GM21576 (cell line): ENCODE measurements around the gene OR2F2.

Experiments used
- ATAC-seq: cut with Tn5 transposase; IDR thresholded peaks from one replicate; pipeline ENCODE4 v1.9.1; 2021; ENCODE audit warnings: mild to moderate bottlenecking, moderate library complexity; ENCODE audit not compliant: unreplicated experiment

OR2F2 gene

DNA sequence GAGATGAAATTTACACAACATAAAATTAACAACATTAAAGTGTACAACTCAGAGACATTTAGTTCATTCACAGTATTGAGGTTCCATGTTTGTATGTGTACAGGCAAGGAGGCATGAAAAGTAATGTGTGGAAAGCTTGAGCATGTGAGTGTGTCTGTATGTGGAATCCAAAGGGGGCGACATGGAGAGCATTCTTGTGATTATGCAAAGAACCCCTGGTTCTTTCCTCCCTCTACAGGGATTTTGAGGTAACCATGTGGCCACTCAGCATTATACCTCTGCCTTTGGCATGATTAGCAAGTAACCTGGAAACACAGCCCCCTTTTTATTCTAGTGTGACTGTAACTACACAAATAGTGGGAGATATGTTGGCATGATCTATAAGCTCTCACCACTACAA is 40.6 kb downstream of the OR2F2 start:
- no peak for ATAC-seq

DNA sequence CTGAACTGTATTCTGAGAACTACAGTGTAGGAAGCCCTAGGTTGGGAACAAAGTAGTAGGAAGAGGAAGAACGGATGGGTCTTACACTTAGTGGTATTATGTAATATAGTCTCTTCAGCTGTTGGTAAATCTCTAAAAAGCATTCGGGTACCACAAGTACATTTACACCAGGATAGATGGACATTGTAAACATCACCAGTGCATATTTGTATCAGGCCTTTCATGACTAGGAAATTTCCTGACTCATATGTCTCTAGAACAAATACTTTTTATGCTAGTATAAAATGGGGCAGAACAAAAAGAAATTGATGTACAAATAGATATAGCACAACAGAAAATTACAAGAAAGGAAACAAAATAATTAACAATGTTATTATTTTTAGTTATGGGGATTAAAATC is 43.6 kb downstream of the OR2F2 start:
- ATAC-seq = no peak

DNA sequence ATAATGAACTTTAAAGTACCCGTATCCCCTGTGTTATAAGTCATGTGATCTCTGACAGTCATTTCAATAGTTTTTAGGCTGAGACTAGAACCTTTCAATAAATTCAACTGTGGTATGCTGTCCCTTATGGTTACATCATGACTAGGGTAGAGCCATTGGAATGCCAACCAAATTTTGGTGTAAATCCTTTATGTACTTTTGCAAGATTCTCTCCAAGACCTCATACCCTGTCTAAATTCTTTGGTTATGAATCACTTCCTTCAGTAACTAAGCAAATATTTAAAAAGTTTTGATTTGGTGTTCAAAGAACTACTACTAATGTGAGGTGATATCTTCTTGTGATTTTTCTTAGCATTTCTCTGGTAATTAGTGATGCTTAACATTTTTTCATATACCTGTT is 44.3 kb downstream of the OR2F2 start:
- no peak for ATAC-seq

DNA sequence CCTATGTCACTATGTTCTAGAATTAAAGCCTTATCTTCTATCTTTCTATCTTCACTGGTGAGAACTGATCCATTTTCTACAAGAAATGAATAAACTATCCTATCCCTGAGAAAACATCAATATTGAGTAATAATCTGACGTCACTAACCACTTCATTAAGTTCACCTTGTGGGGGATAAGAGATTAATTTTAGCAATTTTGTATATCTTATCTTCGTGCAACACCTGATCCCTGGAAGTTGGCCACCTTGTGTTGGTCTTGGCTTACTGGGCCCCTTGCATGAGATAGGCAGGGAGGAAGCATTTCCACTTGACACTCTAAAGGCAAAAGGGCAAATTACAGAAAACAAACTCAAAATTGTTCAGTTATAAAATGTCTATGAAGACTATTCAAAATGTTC is 45.0 kb downstream of the OR2F2 start:
- no peak for ATAC-seq

DNA sequence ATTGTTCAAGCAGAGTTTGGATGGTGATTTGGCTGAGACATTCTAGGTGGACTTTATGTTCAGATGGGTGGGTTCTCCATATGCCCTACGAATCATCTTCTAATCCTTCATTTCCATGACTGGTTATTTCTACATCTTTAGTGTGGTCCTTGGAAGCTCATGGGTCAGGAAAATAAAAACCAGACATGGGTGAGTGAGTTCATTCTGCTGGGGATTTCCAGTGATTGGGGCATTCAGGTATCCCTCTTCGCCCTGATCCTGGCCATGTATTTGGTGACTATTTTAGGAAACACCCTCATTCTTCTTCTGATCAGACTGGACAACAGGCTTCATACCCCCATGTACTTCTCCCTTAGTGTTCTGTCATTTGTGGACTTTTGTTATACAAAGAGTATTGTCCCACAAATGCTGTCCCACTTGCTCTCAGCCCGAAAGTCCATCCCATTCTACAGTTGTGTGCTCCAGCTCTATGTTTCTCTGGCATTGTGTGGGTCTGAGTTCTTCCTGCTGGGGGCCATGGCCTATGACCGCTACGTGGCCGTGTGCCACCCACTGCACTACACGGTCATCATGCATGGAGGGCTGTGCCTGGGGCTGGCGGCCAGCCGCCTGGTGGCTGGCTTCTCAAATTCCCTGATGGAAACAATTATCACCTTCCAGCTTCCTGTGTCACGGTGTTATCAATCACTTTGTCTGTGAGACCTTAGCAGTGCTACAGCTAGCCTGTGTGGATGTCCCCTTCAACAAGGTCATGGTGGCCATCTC is 45.9 kb downstream of the OR2F2 start:
- no peak for ATAC-seq

DNA sequence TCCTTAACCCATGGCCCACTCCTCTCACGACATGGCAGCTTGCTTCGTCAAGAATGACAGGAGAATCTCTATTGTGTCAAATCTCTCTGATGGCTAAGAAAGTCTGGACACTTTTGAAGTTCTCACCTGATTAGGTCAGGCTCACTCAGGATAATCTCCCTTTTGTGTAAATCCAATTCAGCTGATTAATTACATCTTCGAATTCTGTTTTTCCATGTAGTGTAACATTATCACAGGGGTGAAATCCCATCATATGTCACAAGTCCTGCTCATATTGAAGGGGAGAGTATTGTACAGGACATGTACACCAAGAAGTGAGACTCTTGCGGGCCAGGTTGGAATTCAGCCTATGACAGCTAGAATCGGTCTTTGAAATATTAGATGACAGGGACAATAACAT is 48.9 kb downstream of the OR2F2 start:
- ATAC-seq = no peak
